Measurements from ENCODE around the gene C1R.

- TF ChIP-seq CTCF (conservative IDR thresholded peaks at IDR 0.05; ENCODE audit: low read depth, low read length): no peak
- no peak for TF ChIP-seq EZH2 (IDR thresholded peaks at IDR 0.05; ENCODE audit: low read length, unreplicated experiment)
- TF ChIP-seq EZH2phosphoT487 (IDR thresholded peaks at IDR 0.05; ENCODE audit: borderline replicate concordance, low read length): no peak
Measured at GRCh38 chr12:7059780-7060179, 32.5 kb downstream of the C1R start.
